COLO668 (cell line): ENCODE data around the gene DNAAF5.
A peak's percentile ranks its signal among the peaks of the same experiment; 100 is the strongest.
"Not testable (repeated sequence)": the region's sequence is repeated elsewhere in the genome, so short reads cannot be mapped to it uniquely, and the experiment has no call there.

Experiments used
- DNase-seq: peaks from one replicate; lab custom pipeline; 2025; ENCODE audit not compliant: unreplicated experiment; lab: John Stamatoyannopoulos, UW

The DNAAF5 gene

GRCh38 chr7:729140-730000, 2.9 kb downstream of the DNAAF5 start:
- DNase-seq: no peak

DNA sequence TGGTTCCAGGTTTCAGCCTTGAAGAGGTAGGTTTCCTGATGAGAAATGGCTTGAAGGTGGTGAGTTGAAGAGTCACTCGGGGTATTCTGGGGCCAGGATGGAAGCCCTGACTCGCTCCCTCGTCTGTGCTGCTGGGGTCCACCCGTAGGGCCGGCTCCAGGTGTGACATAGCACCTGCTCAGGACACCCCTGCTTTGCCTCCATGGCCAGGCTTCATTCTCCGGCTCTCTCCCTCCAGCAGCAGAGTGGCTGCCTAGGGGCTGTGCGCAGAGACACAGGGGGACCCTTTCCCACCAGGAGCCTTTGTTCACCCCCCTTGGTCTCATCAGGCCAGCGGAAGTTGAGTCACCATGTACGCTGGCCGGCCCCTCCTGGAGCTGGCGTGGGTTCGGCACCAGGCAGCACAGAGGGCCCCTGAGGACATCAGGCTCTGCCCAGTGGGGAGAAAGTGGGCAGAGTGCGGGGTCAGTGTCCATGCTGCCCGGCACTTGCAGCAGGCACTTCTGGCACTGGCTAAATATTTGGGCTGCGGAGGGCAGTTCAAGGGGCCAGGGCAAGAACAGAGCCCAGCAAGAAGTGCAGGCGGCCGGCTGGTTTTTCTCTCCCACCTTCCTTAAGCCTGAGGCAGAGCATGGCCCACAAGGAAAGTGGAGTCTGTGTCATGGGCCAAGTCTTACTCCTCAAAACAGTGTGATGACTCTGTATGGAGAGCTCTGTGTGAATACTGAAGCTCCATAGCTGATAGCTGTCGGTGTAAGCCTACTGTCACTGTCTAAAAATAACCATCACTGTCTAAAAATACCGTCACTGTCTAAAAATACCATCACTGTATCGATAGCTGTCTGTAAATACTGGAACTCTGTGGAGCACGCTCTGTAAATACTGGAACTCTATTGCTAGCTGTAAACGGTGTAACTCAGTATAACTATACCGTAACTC, 4.3 kb downstream of the DNAAF5 start:
- no peak for DNase-seq

- no peak for DNase-seq
Observed at GRCh38 chr7:731440-732085, 5.1 kb downstream of the DNAAF5 start.

- DNase-seq: peak; percentile 97
Observed at GRCh38 chr7:732094-732541, 5.6 kb downstream of the DNAAF5 start.

DNA sequence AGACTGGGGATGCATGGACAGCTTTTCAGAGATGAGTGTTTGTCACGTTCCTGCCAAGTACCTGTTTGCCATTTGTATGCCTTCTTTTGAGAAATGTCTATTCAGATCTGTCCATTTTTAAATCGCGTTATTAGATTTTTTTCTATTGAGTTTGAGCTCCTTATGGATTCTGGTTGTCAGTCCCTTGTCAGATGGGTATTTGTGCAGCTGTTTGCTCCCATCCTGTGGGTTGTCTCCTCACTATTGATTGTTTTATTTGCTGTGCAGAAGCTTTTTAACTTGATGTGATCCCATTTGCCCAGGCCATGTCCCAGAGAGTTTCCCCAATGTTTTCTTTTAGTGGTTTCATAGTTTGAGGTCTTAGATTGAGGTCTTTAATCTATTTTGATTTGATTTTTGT, 6.1 kb downstream of the DNAAF5 start:
- DNase-seq: no peak

GRCh38 chr7:734214-734613, 7.7 kb downstream of the DNAAF5 start:
- no peak for DNase-seq

GRCh38 chr7:734808-735207, 8.3 kb downstream of the DNAAF5 start:
- DNase-seq: no peak

DNA sequence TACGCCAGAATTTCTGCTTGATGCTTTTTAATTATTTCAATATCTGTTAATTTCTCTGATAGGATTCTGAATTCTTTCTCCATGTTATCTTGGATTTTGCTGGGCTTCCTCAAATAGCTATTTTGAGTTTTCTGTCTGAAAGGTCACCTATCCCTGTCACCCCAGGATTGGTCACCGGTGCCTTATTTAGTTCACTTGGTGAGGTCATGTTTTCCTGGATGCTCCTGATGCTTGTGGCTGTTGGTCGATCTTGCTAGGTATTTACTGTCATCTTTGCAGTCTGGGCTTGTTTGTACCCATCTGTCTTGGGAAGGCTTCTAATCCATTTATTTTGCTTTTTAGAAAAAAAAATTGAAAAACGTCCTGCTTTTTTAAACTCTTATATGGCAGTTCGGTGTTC, 11.7 kb downstream of the DNAAF5 start:
- DNase-seq: no peak

DNA sequence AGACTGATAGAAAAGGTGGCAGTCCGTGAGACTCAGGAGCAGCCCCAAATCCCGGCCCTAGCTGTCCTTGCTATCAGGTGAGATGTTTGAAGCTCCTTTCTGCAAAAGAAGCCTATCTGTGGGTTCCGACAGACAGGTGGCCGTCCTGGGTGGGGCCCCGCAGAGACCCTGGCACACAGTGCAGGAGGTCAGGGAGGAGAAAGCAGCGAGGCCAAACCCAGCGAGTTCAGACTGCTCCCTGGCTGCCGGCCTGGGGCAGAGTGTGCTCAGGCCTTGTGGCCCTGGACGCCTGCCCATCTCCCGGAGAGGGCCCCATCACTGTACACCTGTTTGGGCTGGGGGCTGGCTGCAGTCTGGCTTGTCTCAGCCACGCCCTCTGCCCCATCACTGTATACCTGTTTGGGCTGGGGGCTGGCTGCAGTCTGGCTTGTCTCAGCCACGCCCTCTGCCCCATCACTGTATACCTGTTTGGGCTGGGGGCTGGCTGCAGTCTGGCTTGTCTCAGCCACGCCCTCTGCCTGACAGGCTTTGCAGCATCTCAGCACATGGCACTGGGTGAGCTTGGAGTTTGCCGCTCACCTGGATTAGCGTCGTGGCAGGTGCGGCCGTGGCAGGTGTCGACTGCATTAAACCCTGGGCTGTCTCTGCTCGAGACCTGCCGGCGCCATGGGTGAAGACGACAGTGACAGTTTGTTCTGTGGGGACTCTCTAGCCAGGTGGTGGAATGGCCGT, 12.4 kb downstream of the DNAAF5 start:
- DNase-seq: peak; percentile 81

- DNase-seq: no peak
Observed at GRCh38 chr7:739455-739982, 13.0 kb downstream of the DNAAF5 start.

DNA sequence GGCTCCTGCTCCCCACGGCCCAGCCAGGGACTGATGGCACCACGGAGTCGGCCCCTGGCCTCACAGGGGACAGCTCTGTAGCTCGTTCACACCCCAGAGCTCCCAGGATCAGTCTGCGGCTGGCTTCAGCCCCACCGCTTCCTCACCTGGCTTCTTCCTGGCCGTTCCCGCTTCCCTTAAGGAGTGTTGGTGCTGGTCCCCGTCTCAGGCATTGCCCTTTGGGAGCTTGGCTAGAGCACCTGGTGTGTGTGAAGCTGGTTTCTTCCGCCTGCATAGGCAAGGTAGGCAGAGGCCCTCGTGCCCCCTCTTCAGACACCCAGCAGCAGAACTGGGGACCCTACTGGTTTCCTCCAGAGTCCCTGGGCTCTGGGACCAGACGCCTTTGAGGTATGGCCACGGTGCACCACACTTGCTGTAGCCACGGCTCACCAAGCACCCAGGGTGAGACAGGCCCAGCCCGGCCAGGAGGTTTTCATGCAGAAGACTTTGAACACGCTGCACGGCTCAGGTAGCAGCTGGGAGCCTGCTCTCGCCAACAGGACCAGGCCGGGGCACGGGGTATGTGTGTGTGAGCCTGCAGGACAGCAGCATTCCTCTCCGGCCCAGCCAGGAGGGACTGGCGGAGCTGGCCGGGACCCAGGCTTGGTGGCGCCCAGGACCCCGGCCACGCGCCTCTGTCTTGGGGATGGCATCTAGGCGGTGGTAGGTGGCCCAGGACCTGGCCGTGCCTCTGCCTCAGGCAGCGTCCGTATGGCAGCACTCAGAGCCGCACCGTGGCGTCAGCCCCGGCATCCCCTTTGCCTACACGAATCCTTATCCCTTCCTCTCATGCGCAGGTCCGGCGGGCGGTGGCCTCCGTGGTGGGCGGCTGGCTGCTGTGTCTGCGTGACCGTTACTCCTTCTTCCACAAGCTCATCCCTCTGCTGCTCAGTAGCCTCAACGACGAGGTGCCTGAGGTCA, 13.8 kb downstream of the DNAAF5 start:
- DNase-seq: no peak

DNA sequence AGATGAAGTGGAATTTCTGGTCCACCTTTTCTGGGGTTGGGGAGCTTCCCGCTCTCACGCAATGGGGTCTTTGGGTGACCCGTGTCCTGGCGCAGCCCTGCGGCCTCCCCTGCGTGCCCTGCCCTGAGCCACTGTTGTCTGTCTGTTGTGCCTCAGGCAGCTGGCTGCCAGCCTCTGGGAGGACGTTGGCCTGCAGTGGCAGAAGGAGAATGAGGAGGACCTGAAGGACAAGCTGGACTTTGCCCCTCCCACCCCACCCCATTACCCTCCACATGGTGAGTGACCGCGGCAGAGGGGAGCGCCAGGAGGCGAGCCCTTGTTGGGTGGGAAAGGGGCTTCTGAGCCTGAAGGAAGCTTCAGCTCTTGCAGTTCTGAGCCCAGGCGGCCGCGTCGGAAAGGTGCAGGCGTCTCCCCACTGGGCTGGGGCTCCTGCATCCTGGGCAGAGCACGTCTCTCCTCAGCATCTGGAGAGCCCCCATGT, 14.7 kb downstream of the DNAAF5 start:
- DNase-seq: no peak

- DNase-seq: no peak
Observed at GRCh38 chr7:741850-742249, 15.4 kb downstream of the DNAAF5 start.

DNA sequence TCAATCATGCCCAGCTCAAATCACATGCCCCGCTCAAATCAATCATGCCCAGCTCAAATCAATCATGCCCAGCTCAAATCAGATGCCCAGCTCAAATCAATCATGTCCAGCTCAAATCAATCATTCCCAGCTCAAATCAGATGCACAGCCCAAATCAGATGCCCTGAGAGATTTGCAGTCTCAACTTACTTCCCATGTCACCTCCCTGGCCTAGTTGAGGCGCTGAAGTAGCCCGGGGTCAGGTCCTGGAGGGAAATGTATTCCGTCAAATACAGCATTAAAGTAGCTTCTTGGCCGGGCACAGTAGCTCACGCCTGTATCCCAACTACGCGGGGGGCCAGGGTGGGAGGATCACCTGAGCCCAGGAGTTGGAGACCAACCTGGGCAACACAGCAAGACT, 16.3 kb downstream of the DNAAF5 start:
- no peak for DNase-seq

DNA sequence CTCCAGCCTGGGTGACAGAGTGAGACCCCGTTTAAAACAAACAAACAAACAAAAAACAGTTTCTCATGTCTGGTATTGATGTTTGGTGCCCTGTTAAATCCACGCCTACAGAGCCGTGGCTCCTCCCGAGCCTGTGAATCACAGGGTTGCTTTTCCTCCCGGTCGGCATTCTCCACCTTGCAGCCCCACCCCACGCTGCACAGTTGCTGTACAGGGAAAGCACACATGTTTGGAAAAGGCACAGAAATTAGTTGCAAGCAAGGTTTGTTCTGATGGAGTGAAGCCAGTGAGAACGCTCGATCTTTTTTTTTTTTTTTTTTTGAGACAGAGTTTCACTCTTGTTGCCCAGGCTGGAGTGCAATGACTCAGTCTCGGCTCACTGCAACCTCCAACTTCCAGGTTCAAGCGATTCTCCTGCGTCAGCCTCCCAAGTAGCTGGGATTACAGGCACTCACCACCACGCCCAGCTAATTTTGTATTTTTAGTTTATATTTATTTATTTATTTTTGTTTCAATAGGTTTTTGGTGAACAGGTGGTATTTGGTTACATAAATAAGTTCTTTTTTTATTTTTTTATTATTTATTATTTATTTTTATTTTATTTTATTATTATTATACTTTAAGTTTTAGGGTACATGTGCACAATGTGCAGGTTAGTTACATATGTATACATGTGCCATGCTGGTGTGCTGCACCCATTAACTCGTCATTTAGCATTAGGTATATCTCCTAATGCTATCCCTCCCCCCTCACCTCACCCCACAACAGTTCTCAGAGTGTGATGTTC, 17.0 kb downstream of the DNAAF5 start:
- DNase-seq: not testable (repeated sequence)

GRCh38 chr7:744128-744520, 17.6 kb downstream of the DNAAF5 start:
- DNase-seq: not testable (repeated sequence)

DNA sequence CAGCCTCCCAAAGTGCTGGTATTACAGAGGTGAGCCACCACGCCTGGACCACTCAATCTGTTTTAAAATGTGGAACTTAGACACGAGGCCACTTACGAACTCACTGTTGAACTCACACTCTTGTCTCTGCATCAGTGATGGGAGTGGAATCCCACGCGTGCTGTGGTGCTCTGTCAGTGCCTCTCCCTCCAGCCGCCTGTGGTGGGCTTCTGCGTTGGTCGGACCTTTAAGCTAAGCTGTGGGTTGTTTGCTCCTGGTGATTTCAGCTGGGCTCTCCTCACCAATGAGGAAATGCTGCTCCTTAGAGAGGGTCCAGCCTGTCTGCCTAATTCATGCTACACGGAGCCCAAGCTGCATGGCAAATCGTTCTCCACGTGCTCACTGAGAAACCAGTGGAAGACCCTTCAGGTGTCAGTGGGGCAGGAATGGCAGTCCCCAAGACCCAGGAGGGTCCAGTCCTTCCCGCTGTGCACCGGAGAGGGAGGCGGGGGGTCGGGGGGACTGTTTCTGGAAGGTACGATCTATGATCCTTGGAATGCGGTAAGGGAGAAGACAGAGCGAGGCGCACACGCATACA, 18.4 kb downstream of the DNAAF5 start:
- DNase-seq: no peak
